DMS79 treated with DMSO at 0.1 percent for 48 hours (cell line): ENCODE measurements around the gene MLPH.

Source experiments
- DNase-seq: peaks from one replicate; lab custom pipeline; 2025; lab: John Stamatoyannopoulos, UW

MLPH gene

GRCh38 chr2:237498341-237498740, 11.3 kb downstream of the MLPH start:
- no peak for DNase-seq

- no peak for DNase-seq
These were observed 13.8 kb downstream of the MLPH start for GRCh38 chr2:237500681-237501424.

- DNase-seq, result peak; percentile 57
These were observed 15.0 kb downstream of the MLPH start for GRCh38 chr2:237501892-237502513.

- no peak for DNase-seq
These were observed 16.1 kb downstream of the MLPH start for GRCh38 chr2:237503201-237503600.

- no peak for DNase-seq
These were observed 18.3 kb downstream of the MLPH start for GRCh38 chr2:237505188-237505939.

GRCh38 chr2:237507512-237507911, 20.5 kb downstream of the MLPH start:
- DNase-seq, result no peak

GRCh38 chr2:237508361-237508760, 21.3 kb downstream of the MLPH start:
- no peak for DNase-seq

GRCh38 chr2:237509151-237509550, 22.1 kb downstream of the MLPH start:
- no peak for DNase-seq

GRCh38 chr2:237509905-237510304, 22.9 kb downstream of the MLPH start:
- no peak for DNase-seq

GRCh38 chr2:237510502-237511217, 23.6 kb downstream of the MLPH start:
- no peak for DNase-seq

GRCh38 chr2:237511433-237511832, 24.4 kb downstream of the MLPH start:
- no peak for DNase-seq

- no peak for DNase-seq
These were observed 24.9 kb downstream of the MLPH start for GRCh38 chr2:237511885-237512405.

GRCh38 chr2:237512774-237513466, 25.9 kb downstream of the MLPH start:
- DNase-seq, result peak; percentile 75

GRCh38 chr2:237513693-237514092, 26.6 kb downstream of the MLPH start:
- no peak for DNase-seq

- no peak for DNase-seq
These were observed 27.6 kb downstream of the MLPH start for GRCh38 chr2:237514474-237515130.

GRCh38 chr2:237515166-237515565, 28.1 kb downstream of the MLPH start:
- DNase-seq, result no peak

- DNase-seq, result no peak
These were observed 28.7 kb downstream of the MLPH start for GRCh38 chr2:237515621-237516275.

GRCh38 chr2:237517163-237517562, 30.1 kb downstream of the MLPH start:
- no peak for DNase-seq

- DNase-seq, result no peak
These were observed 30.9 kb downstream of the MLPH start for GRCh38 chr2:237517990-237518389.

- no peak for DNase-seq
These were observed 32.6 kb downstream of the MLPH start for GRCh38 chr2:237519506-237520245.
